Endothelial cell of umbilical vein (primary cell): ENCODE results near the gene RSRC1. TPM values are rescaled to one million over a fixed set of nuclear protein-coding genes. Genes with fewer than 3 reads are reported as not detected.

Experiments used
- BruUV-seq: library from RNA; stranded (reverse); fragments of 400-500 nt; replicated peaks from 2 replicates; lab custom pipeline; 2021; lab: Mats Ljungman, UMichigan
- CTCF ChIA-PET: fragments of 300-600, 350-600 bp; sonication (Branson Sonifier 250); formaldehyde crosslinking; loops from one replicate; lab custom pipeline; 2021; ENCODE audit warnings: antibody characterized with exemption, inconsistent platforms; lab: Charles Lee
- POLR2A ChIA-PET: fragments of 300-600, 350-600 bp; sonication (Branson Sonifier 250); formaldehyde crosslinking; loops from one replicate; lab custom pipeline; 2021; ENCODE audit warnings: antibody characterized with exemption, inconsistent platforms; lab: Charles Lee
- DNase-seq: peaks from one replicate; pipeline ENCODE4 v3.0.0-alpha.2; 2011; ENCODE audit warnings: low read depth, low spot score
- FAIRE-seq: peaks from 2 replicates; lab custom pipeline; 2011; peaks lifted over from hg19 to GRCh38; lab: Jason Lieb, UNC
- H2AFZ ChIP-seq: 2 replicates; pipeline ENCODE4 v1.6.0; 2012; ENCODE audit warnings: low read depth, low read length, control low read depth, inconsistent platforms
- H3K27ac ChIP-seq: 2 replicates; pipeline ENCODE4 v1.5.1; 2011; ENCODE audit warnings: low read depth, mild to moderate bottlenecking, control low read depth, low read length, moderate library complexity; ENCODE audit not compliant: insufficient read depth
- H3K27me3 ChIP-seq, 2 experiments: 2 replicates each; pipeline versions ENCODE4 v1.6.0 to v1.6.1; 2011; ENCODE audit warnings: low read length in 2 of 2, mixed read lengths in 1 of 2; ENCODE audit not compliant: control insufficient read depth in 2 of 2, insufficient read depth in 2 of 2
- H3K36me3 ChIP-seq, 2 experiments: 2 replicates in 1 of 2; 3 replicates in 1 of 2; pipeline ENCODE4 v1.5.1; 2011; ENCODE audit warnings: low read length in 2 of 2, mild to moderate bottlenecking in 1 of 2, moderate library complexity in 1 of 2; ENCODE audit not compliant: control insufficient read depth in 2 of 2, insufficient read depth in 2 of 2; ENCODE audit errors: extremely low read depth in 1 of 2
- H3K4me1 ChIP-seq: 3 replicates; pipeline ENCODE4 v1.5.1; 2011; ENCODE audit warnings: mild to moderate bottlenecking, low read length; ENCODE audit not compliant: control insufficient read depth, insufficient read depth; ENCODE audit errors: extremely low read depth
- H3K4me2 ChIP-seq: 2 replicates; pipeline ENCODE4 v1.6.1; 2011; ENCODE audit warnings: low read length, control low read depth, mixed read lengths; ENCODE audit not compliant: insufficient read depth
- H3K4me3 ChIP-seq, 3 experiments: fragments of 200-600 bp in 1 of 3; sonication (generic), shearing (Covaris generic) in 1 of 3; replicated peaks in 1 of 3; 2 replicates each; pipeline ENCODE4 v1.5.1; 2011 to 2016; ENCODE audit warnings: control low read depth in 3 of 3, low read length in 3 of 3, mild to moderate bottlenecking in 2 of 3, inconsistent platforms in 1 of 3, low read depth in 1 of 3, moderate library complexity in 1 of 3; ENCODE audit not compliant: insufficient read depth in 1 of 3
- H3K79me2 ChIP-seq: 2 replicates; pipeline ENCODE4 v1.6.0; 2012; ENCODE audit warnings: low read length, inconsistent platforms; ENCODE audit not compliant: control insufficient read depth, insufficient read depth
- H3K9ac ChIP-seq: replicated peaks from 2 replicates; pipeline ENCODE3; 2011; ENCODE audit warnings: low read length, control low read depth; ENCODE audit not compliant: insufficient read depth; ENCODE audit errors: extremely low read depth
- H3K9me1 ChIP-seq: replicated peaks from 3 replicates; pipeline ENCODE4 v1.6.0; 2011; ENCODE audit warnings: mild to moderate bottlenecking, low read length; ENCODE audit not compliant: control insufficient read depth, insufficient read depth; ENCODE audit errors: extremely low read depth
- H3K9me3 ChIP-seq: replicated peaks from 2 replicates; pipeline ENCODE4 v1.5.1; 2012; ENCODE audit warnings: low read length, inconsistent platforms; ENCODE audit not compliant: control insufficient read depth, insufficient read depth
- H4K20me1 ChIP-seq: replicated peaks from 2 replicates; pipeline ENCODE3; 2011; ENCODE audit warnings: mild to moderate bottlenecking, low read length; ENCODE audit not compliant: control insufficient read depth, insufficient read depth; ENCODE audit errors: extremely low read depth
- CTCF ChIP-seq, 2 donors: IDR thresholded peaks; 1 replicate in 1 of 2; 2 replicates in 1 of 2; pipeline ENCODE4 v1.5.1; 2011; ENCODE audit warnings: low read length in 2 of 2, mild to moderate bottlenecking in 2 of 2, moderate library complexity in 2 of 2, control low read depth in 1 of 2, inconsistent platforms in 1 of 2, low read depth in 1 of 2; ENCODE audit not compliant: insufficient read depth in 1 of 2; ENCODE audit errors: extremely low read depth in 1 of 2
- EZH2 ChIP-seq: IDR thresholded peaks from 2 replicates; pipeline ENCODE4 v1.6.1; 2012; ENCODE audit warnings: borderline replicate concordance, low read depth, mild to moderate bottlenecking, moderate library complexity, low read length, inconsistent platforms; ENCODE audit not compliant: severe bottlenecking
- FOS ChIP-seq: IDR thresholded peaks from 2 replicates; pipeline ENCODE4 v1.6.1; 2011; ENCODE audit warnings: mild to moderate bottlenecking, low read length, moderate library complexity, borderline replicate concordance; ENCODE audit not compliant: insufficient read depth
- GATA2 ChIP-seq: IDR thresholded peaks from 2 replicates; pipeline ENCODE4 v1.7.0; 2011; ENCODE audit warnings: low read depth, mild to moderate bottlenecking, moderate library complexity, mixed read lengths, low read length; ENCODE audit not compliant: insufficient read length, insufficient read depth
- JUN ChIP-seq: IDR thresholded peaks from 2 replicates; pipeline ENCODE4 v1.6.1; 2011; ENCODE audit warnings: borderline replicate concordance, low read depth; ENCODE audit not compliant: insufficient read length, insufficient read depth
- MAX ChIP-seq: IDR thresholded peaks from 2 replicates; pipeline ENCODE4 v1.6.1; 2011; ENCODE audit not compliant: insufficient read depth, insufficient read length
- MYC ChIP-seq: IDR thresholded peaks from one replicate; pipeline ENCODE4 v1.6.1; 2011; ENCODE audit warnings: mild to moderate bottlenecking, low read depth, low read length
- POLR2A ChIP-seq: IDR thresholded peaks from 2 replicates; pipeline ENCODE4 v1.6.1; 2012; ENCODE audit warnings: low read depth, mild to moderate bottlenecking, control low read depth, low read length
- POLR2AphosphoS5 ChIP-seq: IDR thresholded peaks from 2 replicates; pipeline ENCODE4 v1.6.1; 2012; ENCODE audit warnings: low read depth, mild to moderate bottlenecking, control low read depth, low read length, moderate library complexity; ENCODE audit not compliant: insufficient read depth
- dilution Hi-C: fragments of 300-500 bp; cut with MboI; formaldehyde crosslinking; loops from one replicate; pipeline ENCODE4 v1.15.0; 2019; ENCODE audit warnings: low sequenced_read_pairs; ENCODE audit not compliant: extremely low pct_ligation_motif_present
- intact Hi-C: fragments of 100-400 bp; cut with micrococcal nuclease; formaldehyde crosslinking; loops from one replicate; pipeline ENCODE4 v1.10.0; 2022
- polyA plus RNA-seq, 4 experiments: library from polyadenylated mRNA; depleted of rRNA in 3 of 4; stranded (reverse) in 3 of 4; unstranded in 1 of 4; fragments of >200 nt; gene quantifications; 2 replicates each; pipeline versions ENCODE4 v1.2.1 to v1.2.3, GENCODE V29; 2011 to 2012; ENCODE audit warnings: missing spikeins in 1 of 4
- total RNA-seq: library from RNA; stranded (reverse); gene quantifications from 2 replicates; pipeline ENCODE4 v1.2.3, GENCODE V29; 2021

The RSRC1 gene
- total and polyA plus RNA-seq, 2 donors (not counting 3 experiments of a cell fraction or from before 2014, with no cell fraction given) = 1.8 to 25.4 TPM

- no peak for DNase-seq
- Histone ChIP-seq H3K79me2 (no peaks in the 10 kb centered on the region), H3K9ac (no peak overlapping the region), H3K4me3 (no peak overlapping the region), H3K36me3 (no peaks in the 10 kb centered on the region), H3K4me1 (no peaks in the 10 kb centered on the region), H4K20me1 (no peaks in the 10 kb centered on the region), H3K4me2 (no peak overlapping the region), H3K9me3 (no peaks in the 10 kb centered on the region), H2AFZ (no peak overlapping the region), H3K27me3 (no peaks in the 10 kb centered on the region), H3K9me1 (no peaks in the 10 kb centered on the region), H3K27ac (no peak overlapping the region)
- intact Hi-C loops = no loop called here
- dilution Hi-C loops = no loop called here
- no peak for TF ChIP-seq MAX
- no peak for TF ChIP-seq CTCF (IDR thresholded peaks at IDR 0.05; ENCODE audit: extremely low read depth in 1 of 2, insufficient read depth in 1 of 2, low read depth in 1 of 2, low read length in 2 of 2)
- no peak for TF ChIP-seq GATA2
- TF ChIP-seq POLR2A = no peak
- no peak for TF ChIP-seq EZH2
- TF ChIP-seq JUN = no peak
- no peak for TF ChIP-seq MYC
- no peak for TF ChIP-seq FOS
- TF ChIP-seq POLR2AphosphoS5 = no peak
- no peak for FAIRE-seq
- no TSS peak for BruUV-seq
- ChIA-PET CTCF (interaction anchor here (1.0 to 1.6 kb wide), 8 partner anchors 9 to 129 kb away, joined by 3 to 4 read pairs (median 3); no protein-coding TSS in a partner anchor), POLR2A (no interaction called here)
Observed at GRCh38 chr3:158403013-158403412, 293.1 kb downstream of the RSRC1 start.
